CD8-positive, alpha-beta memory T cell (primary cell): Measurements from ENCODE around the gene PTH2R. TPM values are rescaled to one million over a fixed set of nuclear protein-coding genes. Genes with fewer than 3 reads are reported as not detected.
A peak's percentile ranks its signal among the peaks of the same experiment; 100 is the strongest.

ENCODE experiments used
- CTCF ChIA-PET: fragments of 350-600 bp; sonication (Branson Sonifier 250); formaldehyde crosslinking; loops from one replicate; lab custom pipeline; 2021; ENCODE audit warnings: antibody characterized with exemption; lab: Charles Lee
- POLR2A ChIA-PET: fragments of 350-600 bp; sonication (Branson Sonifier 250); formaldehyde crosslinking; loops from one replicate; lab custom pipeline; 2021; ENCODE audit warnings: antibody characterized with exemption; lab: Charles Lee
- DNase-seq, 5 donors: peaks; one replicate each; pipeline versions ENCODE4 v3.0.0 to v3.0.0-alpha.2; 2020 to 2022; ENCODE audit warnings: mixed read lengths in 1 of 5
- H3K27ac ChIP-seq: one replicate; pipeline ENCODE4 v1.7.0; 2013; ENCODE audit warnings: low read depth, mild to moderate bottlenecking, low read length, moderate library complexity
- H3K27me3 ChIP-seq: 2 replicates; pipeline ENCODE4 v1.7.0; 2013; ENCODE audit warnings: low read length, mild to moderate bottlenecking; ENCODE audit not compliant: insufficient read depth, poor library complexity, severe bottlenecking
- H3K36me3 ChIP-seq: 2 replicates; pipeline ENCODE4 v1.7.0; 2013; ENCODE audit warnings: mild to moderate bottlenecking, low read length, moderate library complexity; ENCODE audit not compliant: insufficient read depth
- H3K4me1 ChIP-seq: 2 replicates; pipeline ENCODE4 v1.7.0; 2013; ENCODE audit warnings: mild to moderate bottlenecking, low read length, moderate library complexity; ENCODE audit not compliant: insufficient read depth
- H3K4me3 ChIP-seq: 2 replicates; pipeline ENCODE4 v1.7.0; 2013; ENCODE audit warnings: mild to moderate bottlenecking, low read length
- H3K9me3 ChIP-seq: 2 replicates; pipeline ENCODE4 v1.7.0; 2013; ENCODE audit warnings: mild to moderate bottlenecking, low read length
- H3K27ac Mint-ChIP-seq, 8 donors: one replicate each; pipeline ENCODE4 v1.8.0; 2020 to 2021; ENCODE audit warnings: mixed read lengths in 8 of 8, mild to moderate bottlenecking in 6 of 8, inconsistent platforms in 3 of 8, moderate library complexity in 3 of 8
- H3K27me3 Mint-ChIP-seq, 2 donors: one replicate each; pipeline ENCODE4 v1.8.0; 2020 to 2021; ENCODE audit warnings: mixed read lengths in 2 of 2, mild to moderate bottlenecking in 1 of 2, moderate library complexity in 1 of 2
- H3K36me3 Mint-ChIP-seq, 3 donors: one replicate each; pipeline ENCODE4 v1.8.0; 2020 to 2021; ENCODE audit warnings: mixed read lengths in 3 of 3, inconsistent platforms in 1 of 3, mild to moderate bottlenecking in 1 of 3
- H3K4me1 Mint-ChIP-seq, 3 donors: one replicate each; pipeline ENCODE4 v1.8.0; 2020 to 2021; ENCODE audit warnings: mixed read lengths in 3 of 3, inconsistent platforms in 1 of 3, mild to moderate bottlenecking in 1 of 3
- H3K4me3 Mint-ChIP-seq, 7 donors: one replicate each; pipeline ENCODE4 v1.8.0; 2020 to 2021; ENCODE audit warnings: mixed read lengths in 7 of 7, mild to moderate bottlenecking in 6 of 7, moderate library complexity in 4 of 7, inconsistent platforms in 2 of 7
- H3K9me3 Mint-ChIP-seq, 5 donors: one replicate each; pipeline ENCODE4 v1.8.0; 2020 to 2022; ENCODE audit warnings: mixed read lengths in 5 of 5, mild to moderate bottlenecking in 3 of 5, moderate library complexity in 2 of 5, inconsistent platforms in 1 of 5
- polyA plus RNA-seq: library from polyadenylated mRNA; unstranded; fragments of 300-500 nt; fragmentation: Illumina TruSeq; gene quantifications from one replicate; pipeline ENCODE4 v1.2.3, GENCODE V29; 2021
- total RNA-seq, 2 experiments: library from RNA; stranded (reverse); gene quantifications; one replicate each; pipeline ENCODE4 v1.2.3, GENCODE V29; 2021

The PTH2R gene
- total and polyA plus RNA-seq, 3 experiments from 2014 or later: not detected

DNA sequence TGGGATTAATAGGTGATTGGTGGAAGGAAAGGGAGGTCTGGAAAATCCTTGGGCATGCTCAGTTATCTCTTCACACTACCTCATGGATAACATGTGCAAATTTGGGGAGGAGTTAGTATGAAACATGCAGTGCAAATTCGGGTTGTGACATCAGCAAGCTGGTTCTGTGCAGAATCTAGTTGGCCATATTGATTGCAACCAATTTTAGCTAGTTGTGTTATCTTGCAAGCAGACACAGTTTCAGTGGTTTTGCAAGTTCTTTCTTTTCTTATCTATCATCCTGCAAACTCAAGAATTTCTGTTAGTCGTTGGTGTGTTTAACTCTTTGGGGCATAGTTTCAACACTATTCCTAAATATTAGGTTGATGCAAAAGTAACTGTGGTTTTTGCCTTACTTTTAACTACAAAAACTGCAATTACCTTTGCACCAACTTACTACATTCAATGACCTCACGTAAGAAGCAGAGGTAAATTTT lies 135.4 kb downstream of the PTH2R start:
- H3K9me3 Mint-ChIP-seq: peaks cover 0 to 6% (median 0%) of the 10 kb centered on the region in 5 donors
- POLR2A ChIA-PET: no interaction called here
- H3K4me3 Mint-ChIP-seq: no peak overlapping the region
- Histone ChIP-seq H3K27ac (peak overlapping the region; percentile 45), H3K4me3 (no peak overlapping the region), H3K36me3 (no peaks in the 10 kb centered on the region), H3K4me1 (no peaks in the 10 kb centered on the region), H3K27me3 (no peaks in the 10 kb centered on the region), H3K9me3 (no peaks in the 10 kb centered on the region)
- no peak overlapping the region for H3K27ac Mint-ChIP-seq
- CTCF ChIA-PET: no interaction called here
- no peak for DNase-seq
- H3K27me3 Mint-ChIP-seq: no peaks in the 10 kb centered on the region
- H3K4me1 Mint-ChIP-seq: no peaks in the 10 kb centered on the region
- H3K36me3 Mint-ChIP-seq: no peaks in the 10 kb centered on the region

DNA sequence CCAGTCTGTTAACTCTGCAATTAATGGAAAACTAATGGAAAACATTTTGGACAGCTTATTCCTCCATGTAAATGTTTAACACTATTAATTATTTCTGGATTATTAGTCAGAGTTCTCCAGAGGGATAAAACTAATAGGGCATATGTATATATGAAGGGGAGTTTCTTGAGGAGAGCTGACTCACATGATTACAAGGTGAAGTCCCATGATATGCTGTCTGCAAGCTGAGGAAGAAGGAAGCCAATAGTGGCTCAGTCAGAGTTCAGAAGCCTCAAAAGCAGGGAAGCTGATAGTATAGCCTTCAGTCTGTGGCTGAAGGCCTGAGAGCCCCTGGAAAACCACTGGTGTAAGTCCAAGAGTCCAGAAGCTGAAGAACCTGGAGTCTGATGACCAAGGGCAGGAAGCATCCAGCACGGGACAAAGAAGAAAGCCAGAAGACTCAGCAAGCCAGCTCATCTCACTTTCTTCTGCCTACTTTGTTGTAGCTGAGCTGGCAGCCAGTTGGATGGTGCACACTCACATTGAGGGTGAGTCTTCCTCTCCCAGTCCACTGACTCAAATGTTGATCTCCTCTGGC lies 136.0 kb downstream of the PTH2R start:
- no peaks in the 10 kb centered on the region for H3K4me1 ChIP-seq
- no peak overlapping the region for H3K4me3 ChIP-seq
- CTCF ChIA-PET: no interaction called here
- H3K36me3 Mint-ChIP-seq: no peaks in the 10 kb centered on the region
- H3K4me1 Mint-ChIP-seq: no peaks in the 10 kb centered on the region
- no peak overlapping the region for H3K4me3 Mint-ChIP-seq
- no peaks in the 10 kb centered on the region for H3K27me3 ChIP-seq
- H3K36me3 ChIP-seq: no peaks in the 10 kb centered on the region
- H3K27me3 Mint-ChIP-seq: no peaks in the 10 kb centered on the region
- peak overlapping the region; percentile 45 for H3K27ac ChIP-seq
- H3K27ac Mint-ChIP-seq: no peak overlapping the region
- DNase-seq: no peak
- peaks cover 0 to 4% (median 0%) of the 10 kb centered on the region in 5 donors for H3K9me3 Mint-ChIP-seq
- POLR2A ChIA-PET: no interaction called here
- no peaks in the 10 kb centered on the region for H3K9me3 ChIP-seq

Other genes with a start within 250 kb of the PTH2R start
- not detected for gene CRYGA, start 243.2 kb upstream of the PTH2R start, total RNA-seq
- gene CRYGA, start 243.2 kb upstream of the PTH2R start, polyA plus RNA-seq: not detected
- gene C2orf80, start 216.8 kb upstream of the PTH2R start, total RNA-seq: not detected
- gene C2orf80, start 216.8 kb upstream of the PTH2R start, polyA plus RNA-seq: not detected
- gene IDH1, start 151.7 kb upstream of the PTH2R start, total RNA-seq: 10 to 100 TPM; 18.9 to 21.5 TPM
- gene IDH1, start 151.7 kb upstream of the PTH2R start, polyA plus RNA-seq: 5.8 TPM
- 10 to 100 TPM; 14.1 to 14.8 TPM for gene PIKFYVE, start 140.5 kb upstream of the PTH2R start, total RNA-seq
- 7.0 TPM for gene PIKFYVE, start 140.5 kb upstream of the PTH2R start, polyA plus RNA-seq